Measurements from ENCODE around the gene OR5M8.

Gene OR5M8

GRCh38 chr11:56453521-56453920 lies 37.6 kb downstream of the OR5M8 start:
- Histone ChIP-seq H3K9ac (ENCODE audit: low read length) (no peak overlapping the region), H3K4me3 (ENCODE audit: low read length) (no peak overlapping the region), H3K27me3 (ENCODE audit: control insufficient read depth, insufficient read depth, low read length) (no peaks in the 10 kb centered on the region), H3K9me3 (ENCODE audit: control insufficient read depth, low read length) (no peaks in the 10 kb centered on the region), H3K36me3 (ENCODE audit: control insufficient read depth, insufficient read depth, low read length) (no peaks in the 10 kb centered on the region), H3K4me1 (ENCODE audit: control insufficient read depth, insufficient read depth, low read length) (no peaks in the 10 kb centered on the region)

Measured in mucosa of stomach (tissue), 1 donor.